ENCODE measurements around the gene ABCD3.

ABCD3 gene

DNA sequence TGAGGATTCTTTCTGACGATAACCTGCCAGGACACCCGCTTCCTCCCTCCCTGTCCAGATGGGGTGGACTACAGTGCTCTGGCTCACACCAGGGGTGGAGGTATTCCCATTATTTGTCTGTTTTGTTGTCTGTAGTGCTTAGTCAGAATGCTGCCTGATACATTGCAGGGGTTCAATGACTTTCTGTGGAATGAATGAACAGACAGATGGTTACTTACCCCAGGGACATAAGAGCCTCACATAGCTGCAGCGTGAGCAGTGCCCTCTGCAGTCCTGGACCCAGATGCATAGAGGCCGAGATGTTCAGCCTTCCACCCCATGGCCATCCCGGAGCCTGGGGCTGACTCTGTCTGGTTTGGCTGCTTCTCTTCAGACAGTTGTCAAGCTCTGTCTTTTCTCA is 136.4 kb downstream of the ABCD3 start:
- TF ChIP-seq ARNT (IDR thresholded peaks at IDR 0.05) (no peak), BHLHE40 (IDR thresholded peaks at IDR 0.05; ENCODE audit: borderline replicate concordance) (no peak), FOXA1 (IDR thresholded peaks at IDR 0.05) (no peak), L3MBTL2 (conservative IDR thresholded peaks at IDR 0.05) (no peak), NFRKB (IDR thresholded peaks at IDR 0.05) (no peak), FOXK2 (IDR thresholded peaks at IDR 0.05) (no peak)
- TF ChIP-seq, protein P1, sequence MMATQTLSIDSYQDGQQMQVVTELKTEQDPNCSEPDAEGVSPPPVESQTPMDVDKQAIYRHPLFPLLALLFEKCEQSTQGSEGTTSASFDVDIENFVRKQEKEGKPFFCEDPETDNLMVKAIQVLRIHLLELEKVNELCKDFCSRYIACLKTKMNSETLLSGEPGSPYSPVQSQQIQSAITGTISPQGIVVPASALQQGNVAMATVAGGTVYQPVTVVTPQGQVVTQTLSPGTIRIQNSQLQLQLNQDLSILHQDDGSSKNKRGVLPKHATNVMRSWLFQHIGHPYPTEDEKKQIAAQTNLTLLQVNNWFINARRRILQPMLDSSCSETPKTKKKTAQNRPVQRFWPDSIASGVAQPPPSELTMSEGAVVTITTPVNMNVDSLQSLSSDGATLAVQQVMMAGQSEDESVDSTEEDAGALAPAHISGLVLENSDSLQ (IDR thresholded peaks at IDR 0.05) = no peak
- POLR2A ChIA-PET = no interaction called here
- CTCF ChIA-PET = no interaction called here
- no peak for DNase-seq (ENCODE audit: extremely low spot score)

DNA sequence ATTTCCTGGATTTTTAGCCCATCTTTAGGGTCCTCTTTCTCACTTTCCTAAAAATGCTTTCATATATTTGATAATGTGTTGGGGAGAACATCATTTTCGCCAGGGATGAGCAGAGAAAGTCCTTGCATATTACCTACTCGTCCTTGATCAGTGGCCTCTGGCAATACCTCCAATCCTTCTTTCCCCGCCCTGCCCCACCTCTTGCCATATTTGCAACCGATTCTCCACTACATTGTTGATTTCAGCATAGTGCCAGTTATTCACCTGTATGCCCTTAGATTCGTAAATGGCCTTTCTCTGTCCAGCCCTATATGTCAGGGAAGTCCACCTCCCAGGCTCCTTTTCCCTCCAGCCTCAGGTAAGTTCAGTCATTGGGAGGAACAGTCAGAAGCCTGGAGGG is 136.9 kb downstream of the ABCD3 start:
- ChIA-PET CTCF (interaction anchor here (0.9 kb wide), 1 partner anchor 1868 kb away, joined by 4 read pairs; no protein-coding TSS in a partner anchor), POLR2A (no interaction called here)
- no peak for TF ChIP-seq SP1 (IDR thresholded peaks at IDR 0.05)
- TF ChIP-seq ARNT (IDR thresholded peaks at IDR 0.05) = no peak
- no peak for TF ChIP-seq ELF4 (IDR thresholded peaks at IDR 0.05)
- TF ChIP-seq, protein P1 (IDR thresholded peaks at IDR 0.05) = no peak
- TF ChIP-seq HDGF (IDR thresholded peaks at IDR 0.05; ENCODE audit: borderline replicate concordance) = no peak
- no peak for TF ChIP-seq CTBP1 (IDR thresholded peaks at IDR 0.05; ENCODE audit: borderline replicate concordance)
- no peak for TF ChIP-seq ZNF384 (IDR thresholded peaks at IDR 0.05)
- TF ChIP-seq TARDBP (IDR thresholded peaks at IDR 0.05) = no peak
- TF ChIP-seq LEF1 (IDR thresholded peaks at IDR 0.05; ENCODE audit: borderline replicate concordance) = no peak
- no peak for TF ChIP-seq SUZ12 (IDR thresholded peaks at IDR 0.05)
- TF ChIP-seq FOXK2 (IDR thresholded peaks at IDR 0.05) = no peak
- TF ChIP-seq NFRKB (IDR thresholded peaks at IDR 0.05) = no peak
- TF ChIP-seq FOXM1 (IDR thresholded peaks at IDR 0.05; ENCODE audit: borderline replicate concordance) = no peak
- no peak for TF ChIP-seq L3MBTL2 (conservative IDR thresholded peaks at IDR 0.05)
- no peak for DNase-seq (ENCODE audit: extremely low spot score)

DNA sequence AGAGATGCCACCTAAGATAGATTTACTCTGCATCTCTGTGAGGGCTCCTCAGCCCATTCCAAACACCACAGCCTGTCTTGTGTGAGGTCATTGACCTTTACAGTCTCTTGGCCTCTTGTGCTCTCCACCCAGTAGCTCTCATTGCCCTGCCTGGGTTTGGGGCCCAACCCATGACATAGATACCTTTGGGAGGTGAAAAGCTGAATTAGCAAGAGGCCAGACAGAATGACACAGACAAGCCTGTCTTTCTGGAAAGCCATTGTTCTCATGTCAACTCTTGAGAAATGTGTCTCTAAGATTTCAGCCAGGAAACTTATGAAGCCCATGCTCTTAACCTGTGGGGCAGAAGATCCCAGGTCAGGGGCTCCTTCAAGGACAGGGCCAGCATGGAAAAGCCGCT is 141.7 kb downstream of the ABCD3 start:
- POLR2A ChIA-PET = interaction anchor here (0.8 kb wide), 1 partner anchor 18 kb away, joined by 3 read pairs; no protein-coding TSS in a partner anchor
- TF ChIP-seq FOXM1 (IDR thresholded peaks at IDR 0.05; ENCODE audit: borderline replicate concordance) (no peak), CTBP1 (IDR thresholded peaks at IDR 0.05; ENCODE audit: borderline replicate concordance) (no peak), LEF1 (IDR thresholded peaks at IDR 0.05; ENCODE audit: borderline replicate concordance) (no peak), SP1 (IDR thresholded peaks at IDR 0.05) (no peak), NFRKB (IDR thresholded peaks at IDR 0.05) (no peak), BHLHE40 (IDR thresholded peaks at IDR 0.05; ENCODE audit: borderline replicate concordance) (no peak), HDGF (IDR thresholded peaks at IDR 0.05; ENCODE audit: borderline replicate concordance) (no peak), FOXK2 (IDR thresholded peaks at IDR 0.05) (no peak), TARDBP (IDR thresholded peaks at IDR 0.05) (no peak), SUZ12 (IDR thresholded peaks at IDR 0.05) (no peak), ZNF384 (IDR thresholded peaks at IDR 0.05) (no peak), L3MBTL2 (conservative IDR thresholded peaks at IDR 0.05) (no peak), FOXA1 (IDR thresholded peaks at IDR 0.05) (no peak), ELF4 (IDR thresholded peaks at IDR 0.05) (no peak), ARNT (IDR thresholded peaks at IDR 0.05) (no peak)
- TF ChIP-seq, protein P1 (IDR thresholded peaks at IDR 0.05) = no peak
- CTCF ChIA-PET = interaction anchor here (0.9 kb wide), 1 partner anchor 295 kb away, joined by 3 read pairs; no protein-coding TSS in a partner anchor
- DNase-seq (ENCODE audit: extremely low spot score) = no peak

DNA sequence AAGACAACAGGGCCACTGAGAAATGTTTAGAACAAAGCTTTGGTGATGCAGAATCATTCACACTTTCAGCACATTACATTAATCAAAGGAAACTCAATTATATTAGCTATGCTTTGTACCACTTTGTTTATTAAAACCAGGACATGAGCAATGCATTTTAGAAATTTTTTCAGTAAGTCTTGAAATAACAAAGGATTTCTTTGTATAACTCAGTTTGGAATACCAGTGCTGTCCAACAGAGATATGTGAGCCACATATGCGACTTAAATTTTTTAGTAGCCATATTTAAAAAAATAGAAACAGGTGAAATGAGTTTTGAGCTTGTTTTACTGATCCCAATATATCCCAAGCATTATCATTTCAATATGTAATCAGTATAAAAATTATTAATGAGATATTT is 142.1 kb downstream of the ABCD3 start:
- TF ChIP-seq LEF1 (IDR thresholded peaks at IDR 0.05; ENCODE audit: borderline replicate concordance) = no peak
- no peak for TF ChIP-seq FOXA1 (IDR thresholded peaks at IDR 0.05)
- TF ChIP-seq CTBP1 (IDR thresholded peaks at IDR 0.05; ENCODE audit: borderline replicate concordance) = no peak
- no peak for TF ChIP-seq SUZ12 (IDR thresholded peaks at IDR 0.05)
- TF ChIP-seq SP1 (IDR thresholded peaks at IDR 0.05) = no peak
- TF ChIP-seq ELF4 (IDR thresholded peaks at IDR 0.05) = no peak
- TF ChIP-seq ARNT (IDR thresholded peaks at IDR 0.05) = no peak
- no peak for TF ChIP-seq NFRKB (IDR thresholded peaks at IDR 0.05)
- TF ChIP-seq, protein P1 (IDR thresholded peaks at IDR 0.05) = no peak
- TF ChIP-seq HDGF (IDR thresholded peaks at IDR 0.05; ENCODE audit: borderline replicate concordance) = no peak
- no peak for TF ChIP-seq ZNF384 (IDR thresholded peaks at IDR 0.05)
- TF ChIP-seq L3MBTL2 (conservative IDR thresholded peaks at IDR 0.05) = no peak
- TF ChIP-seq FOXK2 (IDR thresholded peaks at IDR 0.05) = no peak
- no peak for TF ChIP-seq FOXM1 (IDR thresholded peaks at IDR 0.05; ENCODE audit: borderline replicate concordance)
- TF ChIP-seq BHLHE40 (IDR thresholded peaks at IDR 0.05; ENCODE audit: borderline replicate concordance) = no peak
- no peak for TF ChIP-seq TARDBP (IDR thresholded peaks at IDR 0.05)
- POLR2A ChIA-PET = no interaction called here
- no peak for DNase-seq (ENCODE audit: extremely low spot score)
- CTCF ChIA-PET = interaction anchor here (0.9 kb wide), 1 partner anchor 294 kb away, joined by 3 read pairs; no protein-coding TSS in a partner anchor

DNA sequence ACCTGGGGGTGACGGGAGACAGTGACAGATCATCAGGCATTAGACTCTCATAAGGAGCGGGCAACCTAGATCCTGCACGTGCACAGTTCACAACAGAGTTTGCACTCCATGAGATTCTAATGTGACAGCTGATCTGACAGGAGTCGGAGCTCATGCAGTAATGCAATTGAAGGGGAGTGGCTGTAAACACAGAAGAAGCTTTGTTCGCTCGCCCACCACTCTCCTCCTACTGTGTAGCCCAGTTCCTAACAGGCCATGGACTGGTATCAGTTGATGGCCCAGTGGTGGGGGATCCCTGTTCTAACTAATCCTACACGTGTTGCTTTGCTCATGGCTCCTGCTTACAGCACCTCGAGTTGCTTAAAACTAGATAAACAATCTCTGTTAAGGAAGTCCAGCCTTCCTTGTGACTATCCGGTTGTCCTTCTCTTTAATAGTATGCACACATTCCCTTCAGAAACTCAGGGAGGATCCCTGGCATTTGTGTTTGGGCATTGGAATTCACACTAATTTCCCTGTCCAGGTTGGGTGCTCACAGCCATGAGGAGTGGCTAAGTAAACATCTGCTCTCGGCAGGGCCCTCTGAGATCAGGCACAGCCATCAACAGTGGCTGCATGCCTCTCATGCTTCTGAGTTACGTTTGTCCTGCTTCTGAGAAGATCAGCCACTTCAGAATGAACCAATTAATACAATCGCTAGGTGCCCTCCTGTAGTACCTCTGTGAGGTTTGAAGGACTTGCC is 144.5 kb downstream of the ABCD3 start:
- DNase-seq (ENCODE audit: extremely low spot score) = no peak
- TF ChIP-seq SUZ12 (IDR thresholded peaks at IDR 0.05) (no peak), BHLHE40 (IDR thresholded peaks at IDR 0.05; ENCODE audit: borderline replicate concordance) (no peak), FOXA1 (IDR thresholded peaks at IDR 0.05) (no peak), SP1 (IDR thresholded peaks at IDR 0.05) (no peak), ARNT (IDR thresholded peaks at IDR 0.05) (no peak), TARDBP (IDR thresholded peaks at IDR 0.05) (no peak)
- ChIA-PET POLR2A (no interaction called here), CTCF (no interaction called here)

Measured in HEK293T (cell line).